ENCODE data around the gene PRDM15. TPM values are rescaled to one million over a fixed set of nuclear protein-coding genes. Genes with fewer than 3 reads are reported as not detected.

The PRDM15 gene
- total RNA-seq, 1 experiment from 2014 or later, result 10.4 TPM

- DNase-seq, result no peak
- BruUV-seq (replicated peaks), result no TSS peak
Observed at GRCh38 chr21:41858466-41859296, 20.5 kb downstream of the PRDM15 start.

GRCh38 chr21:41857771-41858300, 21.3 kb downstream of the PRDM15 start:
- Mint-ChIP-seq H3K27me3 (ENCODE audit: unreplicated experiment) (no peaks in the 10 kb centered on the region), H3K4me3 (ENCODE audit: low read depth, unreplicated experiment) (no peak overlapping the region), H3K36me3 (ENCODE audit: insufficient read depth, unreplicated experiment) (no peaks in the 10 kb centered on the region), H3K27ac (ENCODE audit: unreplicated experiment) (no peak overlapping the region), H3K9me3 (ENCODE audit: low read depth, unreplicated experiment) (no peaks in the 10 kb centered on the region), H3K4me1 (ENCODE audit: low read depth, unreplicated experiment) (no peaks in the 10 kb centered on the region)
- TF ChIP-seq CTCF (IDR thresholded peaks at IDR 0.05; ENCODE audit: unreplicated experiment), result no peak
- BruUV-seq (replicated peaks), result no TSS peak
- DNase-seq, result no peak
- intact Hi-C loops (cut with micrococcal nuclease; ENCODE audit: unreplicated experiment), result no loop called here
- CTCF ChIA-PET, result no interaction called here

More at GRCh38 chr21:41858466-41859296, 20.5 kb downstream of the PRDM15 start:
- intact Hi-C loops (cut with micrococcal nuclease; ENCODE audit: unreplicated experiment), result no loop called here
- H3K36me3 Mint-ChIP-seq (ENCODE audit: insufficient read depth, unreplicated experiment), result no peaks in the 10 kb centered on the region
- H3K9me3 Mint-ChIP-seq (ENCODE audit: low read depth, unreplicated experiment), result no peaks in the 10 kb centered on the region
- CTCF ChIA-PET, result no interaction called here
- H3K27ac Mint-ChIP-seq (ENCODE audit: unreplicated experiment), result no peak overlapping the region
- no peak overlapping the region for H3K4me3 Mint-ChIP-seq (ENCODE audit: low read depth, unreplicated experiment)
- no peaks in the 10 kb centered on the region for H3K27me3 Mint-ChIP-seq (ENCODE audit: unreplicated experiment)
- H3K4me1 Mint-ChIP-seq (ENCODE audit: low read depth, unreplicated experiment), result no peaks in the 10 kb centered on the region
- TF ChIP-seq CTCF (IDR thresholded peaks at IDR 0.05; ENCODE audit: unreplicated experiment), result no peak

GRCh38 chr21:41856572-41856971, 22.6 kb downstream of the PRDM15 start:
- H3K4me3 Mint-ChIP-seq (ENCODE audit: low read depth, unreplicated experiment), result no peak overlapping the region
- intact Hi-C loops (cut with micrococcal nuclease; ENCODE audit: unreplicated experiment), result no loop called here
- no peak for DNase-seq
- no peak overlapping the region for H3K27ac Mint-ChIP-seq (ENCODE audit: unreplicated experiment)
- CTCF ChIA-PET, result no interaction called here
- H3K9me3 Mint-ChIP-seq (ENCODE audit: low read depth, unreplicated experiment), result no peaks in the 10 kb centered on the region
- no peaks in the 10 kb centered on the region for H3K4me1 Mint-ChIP-seq (ENCODE audit: low read depth, unreplicated experiment)
- TF ChIP-seq CTCF (IDR thresholded peaks at IDR 0.05; ENCODE audit: unreplicated experiment), result no peak
- no peaks in the 10 kb centered on the region for H3K36me3 Mint-ChIP-seq (ENCODE audit: insufficient read depth, unreplicated experiment)
- no TSS peak for BruUV-seq (replicated peaks)
- no peaks in the 10 kb centered on the region for H3K27me3 Mint-ChIP-seq (ENCODE audit: unreplicated experiment)

- DNase-seq, result no peak
- Mint-ChIP-seq H3K9me3 (ENCODE audit: low read depth, unreplicated experiment) (no peaks in the 10 kb centered on the region), H3K36me3 (ENCODE audit: insufficient read depth, unreplicated experiment) (no peaks in the 10 kb centered on the region), H3K27ac (ENCODE audit: unreplicated experiment) (no peak overlapping the region), H3K4me1 (ENCODE audit: low read depth, unreplicated experiment) (no peaks in the 10 kb centered on the region), H3K4me3 (ENCODE audit: low read depth, unreplicated experiment) (no peak overlapping the region), H3K27me3 (ENCODE audit: unreplicated experiment) (no peaks in the 10 kb centered on the region)
- no peak for TF ChIP-seq CTCF (IDR thresholded peaks at IDR 0.05; ENCODE audit: unreplicated experiment)
- BruUV-seq (replicated peaks), result no TSS peak
- intact Hi-C loops (cut with micrococcal nuclease; ENCODE audit: unreplicated experiment), result no loop called here
- CTCF ChIA-PET, result no interaction called here
Observed at GRCh38 chr21:41854426-41854995, 24.6 kb downstream of the PRDM15 start.

Measured in Calu3 (cell line).